ENCODE measurements around the gene SEMA4B. TPM values are rescaled to one million over a fixed set of nuclear protein-coding genes. Genes with fewer than 3 reads are reported as not detected.
A peak's percentile ranks its signal among the peaks of the same experiment; 100 is the strongest.

SEMA4B gene
- total and polyA plus RNA-seq, 9 of the 15 experiments (the other 6 are each of a cell fraction or from before 2014, with no cell fraction given) = 1.3 to 33.6 (median 11.0) TPM

DNA sequence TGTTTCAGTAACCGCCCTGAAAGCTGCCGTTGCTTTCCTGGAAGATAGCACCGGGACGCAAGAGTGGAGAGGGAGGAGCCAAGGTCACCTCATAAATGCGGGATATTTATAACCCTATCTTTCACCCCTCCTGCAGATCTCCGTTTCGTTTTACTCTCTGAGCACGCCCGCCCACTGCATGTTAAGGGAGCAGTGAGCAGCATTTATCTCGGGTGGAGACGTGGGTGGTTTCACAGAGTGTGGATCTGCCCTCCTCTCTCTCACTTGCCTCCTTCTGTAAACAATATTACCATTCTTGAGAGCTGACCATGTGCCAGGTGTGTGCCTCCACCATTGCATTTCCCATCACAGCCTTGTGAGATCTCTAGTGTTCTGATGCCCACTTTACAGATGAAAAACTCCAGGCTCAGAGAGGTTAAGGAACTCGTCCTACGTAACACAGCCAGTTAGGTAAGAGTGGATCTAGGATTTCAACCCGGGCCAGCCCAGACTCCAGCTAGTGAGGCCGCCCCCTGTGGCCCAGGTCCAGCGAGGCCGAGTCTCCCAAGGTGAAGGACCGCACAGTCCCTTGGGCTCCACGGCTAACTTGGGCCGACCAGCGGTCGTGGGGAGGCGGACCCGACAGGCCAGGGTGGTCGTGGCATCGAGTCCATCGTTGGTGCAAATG lies 16.9 kb upstream of the SEMA4B start (continued):
- TF ChIP-seq SAFB2 (IDR thresholded peaks at IDR 0.05; ENCODE audit: borderline replicate concordance, low read depth, low read length, severe bottlenecking) (no peak), NCOA4 (IDR thresholded peaks at IDR 0.05; ENCODE audit: partially characterized antibody) (no peak), EP300 (IDR thresholded peaks at IDR 0.05; ENCODE audit: low read length) (peak; percentile 91), ZZZ3 (IDR thresholded peaks at IDR 0.05) (no peak), TAF1 (IDR thresholded peaks at IDR 0.05; ENCODE audit: control insufficient read depth, extremely low read depth, insufficient read depth, low read length, severe bottlenecking) (peak; percentile 75), ZNF79 (CRISPR knock-in tag; IDR thresholded peaks at IDR 0.05; ENCODE audit: low read depth) (no peak), DMBX1 (CRISPR knock-in tag; IDR thresholded peaks at IDR 0.05; ENCODE audit: borderline replicate concordance) (0 out of 2 replicates have a peak, but pooled peaks have one; percentile 13), ZFPM2 (CRISPR knock-in tag; IDR thresholded peaks at IDR 0.05) (no peak), DPF2 (IDR thresholded peaks at IDR 0.05) (peak; percentile 91), ZNF140 (CRISPR knock-in tag; IDR thresholded peaks at IDR 0.05) (no peak), SMAD3 (CRISPR knock-in tag; conservative IDR thresholded peaks at IDR 0.05) (no peak)
- TF ChIP-seq, protein P1, sequence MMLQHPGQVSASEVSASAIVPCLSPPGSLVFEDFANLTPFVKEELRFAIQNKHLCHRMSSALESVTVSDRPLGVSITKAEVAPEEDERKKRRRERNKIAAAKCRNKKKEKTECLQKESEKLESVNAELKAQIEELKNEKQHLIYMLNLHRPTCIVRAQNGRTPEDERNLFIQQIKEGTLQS (IDR thresholded peaks at IDR 0.05) = no peak; the same call in 1 of the 2 replicates
- TF ChIP-seq, protein P1 (CRISPR knock-in tag; conservative IDR thresholded peaks at IDR 0.05) = 0 out of 2 replicates have a peak, but pooled peaks have one; percentile 12
- TF ChIP-seq, protein P2, sequence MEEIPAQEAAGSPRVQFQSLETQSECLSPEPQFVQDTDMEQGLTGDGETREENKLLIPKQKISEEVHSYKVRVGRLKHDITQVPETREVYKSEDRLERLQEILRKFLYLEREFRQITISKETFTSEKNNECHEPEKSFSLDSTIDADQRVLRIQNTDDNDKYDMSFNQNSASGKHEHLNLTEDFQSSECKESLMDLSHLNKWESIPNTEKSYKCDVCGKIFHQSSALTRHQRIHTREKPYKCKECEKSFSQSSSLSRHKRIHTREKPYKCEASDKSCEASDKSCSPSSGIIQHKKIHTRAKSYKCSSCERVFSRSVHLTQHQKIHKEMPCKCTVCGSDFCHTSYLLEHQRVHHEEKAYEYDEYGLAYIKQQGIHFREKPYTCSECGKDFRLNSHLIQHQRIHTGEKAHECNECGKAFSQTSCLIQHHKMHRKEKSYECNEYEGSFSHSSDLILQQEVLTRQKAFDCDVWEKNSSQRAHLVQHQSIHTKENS (CRISPR knock-in tag; IDR thresholded peaks at IDR 0.05) = no peak
- TF ChIP-seq, protein P3, sequence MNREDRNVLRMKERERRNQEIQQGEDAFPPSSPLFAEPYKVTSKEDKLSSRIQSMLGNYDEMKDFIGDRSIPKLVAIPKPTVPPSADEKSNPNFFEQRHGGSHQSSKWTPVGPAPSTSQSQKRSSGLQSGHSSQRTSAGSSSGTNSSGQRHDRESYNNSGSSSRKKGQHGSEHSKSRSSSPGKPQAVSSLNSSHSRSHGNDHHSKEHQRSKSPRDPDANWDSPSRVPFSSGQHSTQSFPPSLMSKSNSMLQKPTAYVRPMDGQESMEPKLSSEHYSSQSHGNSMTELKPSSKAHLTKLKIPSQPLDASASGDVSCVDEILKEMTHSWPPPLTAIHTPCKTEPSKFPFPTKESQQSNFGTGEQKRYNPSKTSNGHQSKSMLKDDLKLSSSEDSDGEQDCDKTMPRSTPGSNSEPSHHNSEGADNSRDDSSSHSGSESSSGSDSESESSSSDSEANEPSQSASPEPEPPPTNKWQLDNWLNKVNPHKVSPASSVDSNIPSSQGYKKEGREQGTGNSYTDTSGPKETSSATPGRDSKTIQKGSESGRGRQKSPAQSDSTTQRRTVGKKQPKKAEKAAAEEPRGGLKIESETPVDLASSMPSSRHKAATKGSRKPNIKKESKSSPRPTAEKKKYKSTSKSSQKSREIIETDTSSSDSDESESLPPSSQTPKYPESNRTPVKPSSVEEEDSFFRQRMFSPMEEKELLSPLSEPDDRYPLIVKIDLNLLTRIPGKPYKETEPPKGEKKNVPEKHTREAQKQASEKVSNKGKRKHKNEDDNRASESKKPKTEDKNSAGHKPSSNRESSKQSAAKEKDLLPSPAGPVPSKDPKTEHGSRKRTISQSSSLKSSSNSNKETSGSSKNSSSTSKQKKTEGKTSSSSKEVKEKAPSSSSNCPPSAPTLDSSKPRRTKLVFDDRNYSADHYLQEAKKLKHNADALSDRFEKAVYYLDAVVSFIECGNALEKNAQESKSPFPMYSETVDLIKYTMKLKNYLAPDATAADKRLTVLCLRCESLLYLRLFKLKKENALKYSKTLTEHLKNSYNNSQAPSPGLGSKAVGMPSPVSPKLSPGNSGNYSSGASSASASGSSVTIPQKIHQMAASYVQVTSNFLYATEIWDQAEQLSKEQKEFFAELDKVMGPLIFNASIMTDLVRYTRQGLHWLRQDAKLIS (CRISPR knock-in tag; IDR thresholded peaks at IDR 0.05) = no peak
- TF ChIP-seq, protein P4, sequence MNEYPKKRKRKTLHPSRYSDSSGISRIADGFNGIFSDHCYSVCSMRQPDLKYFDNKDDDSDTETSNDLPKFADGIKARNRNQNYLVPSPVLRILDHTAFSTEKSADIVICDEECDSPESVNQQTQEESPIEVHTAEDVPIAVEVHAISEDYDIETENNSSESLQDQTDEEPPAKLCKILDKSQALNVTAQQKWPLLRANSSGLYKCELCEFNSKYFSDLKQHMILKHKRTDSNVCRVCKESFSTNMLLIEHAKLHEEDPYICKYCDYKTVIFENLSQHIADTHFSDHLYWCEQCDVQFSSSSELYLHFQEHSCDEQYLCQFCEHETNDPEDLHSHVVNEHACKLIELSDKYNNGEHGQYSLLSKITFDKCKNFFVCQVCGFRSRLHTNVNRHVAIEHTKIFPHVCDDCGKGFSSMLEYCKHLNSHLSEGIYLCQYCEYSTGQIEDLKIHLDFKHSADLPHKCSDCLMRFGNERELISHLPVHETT (CRISPR knock-in tag; conservative IDR thresholded peaks at IDR 0.05 in 1 of 2, IDR thresholded peaks at IDR 0.05 in 1 of 2) = peak in 1 of 2 experiments; percentile 20; a peak in 1 of 4 replicates
- TF ChIP-seq, protein P5, sequence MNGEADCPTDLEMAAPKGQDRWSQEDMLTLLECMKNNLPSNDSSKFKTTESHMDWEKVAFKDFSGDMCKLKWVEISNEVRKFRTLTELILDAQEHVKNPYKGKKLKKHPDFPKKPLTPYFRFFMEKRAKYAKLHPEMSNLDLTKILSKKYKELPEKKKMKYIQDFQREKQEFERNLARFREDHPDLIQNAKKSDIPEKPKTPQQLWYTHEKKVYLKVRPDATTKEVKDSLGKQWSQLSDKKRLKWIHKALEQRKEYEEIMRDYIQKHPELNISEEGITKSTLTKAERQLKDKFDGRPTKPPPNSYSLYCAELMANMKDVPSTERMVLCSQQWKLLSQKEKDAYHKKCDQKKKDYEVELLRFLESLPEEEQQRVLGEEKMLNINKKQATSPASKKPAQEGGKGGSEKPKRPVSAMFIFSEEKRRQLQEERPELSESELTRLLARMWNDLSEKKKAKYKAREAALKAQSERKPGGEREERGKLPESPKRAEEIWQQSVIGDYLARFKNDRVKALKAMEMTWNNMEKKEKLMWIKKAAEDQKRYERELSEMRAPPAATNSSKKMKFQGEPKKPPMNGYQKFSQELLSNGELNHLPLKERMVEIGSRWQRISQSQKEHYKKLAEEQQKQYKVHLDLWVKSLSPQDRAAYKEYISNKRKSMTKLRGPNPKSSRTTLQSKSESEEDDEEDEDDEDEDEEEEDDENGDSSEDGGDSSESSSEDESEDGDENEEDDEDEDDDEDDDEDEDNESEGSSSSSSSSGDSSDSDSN (IDR thresholded peaks at IDR 0.05; ENCODE audit: borderline replicate concordance in 1 of 2, low read depth in 2 of 2, low read length in 2 of 2) = peak in 1 of 2 experiments; percentile 84; a peak in 2 of 4 replicates
